NOMO-1 (cell line): ENCODE data around the gene SPN.
"Not testable (repeated sequence)": the region's sequence is repeated elsewhere in the genome, so short reads cannot be mapped to it uniquely, and the experiment has no call there.

Experiments used
- DNase-seq, 2 experiments: peaks; one replicate each; lab custom pipeline; 2025; ENCODE audit not compliant: unreplicated experiment in 2 of 2; lab: John Stamatoyannopoulos, UW

Gene SPN

DNA sequence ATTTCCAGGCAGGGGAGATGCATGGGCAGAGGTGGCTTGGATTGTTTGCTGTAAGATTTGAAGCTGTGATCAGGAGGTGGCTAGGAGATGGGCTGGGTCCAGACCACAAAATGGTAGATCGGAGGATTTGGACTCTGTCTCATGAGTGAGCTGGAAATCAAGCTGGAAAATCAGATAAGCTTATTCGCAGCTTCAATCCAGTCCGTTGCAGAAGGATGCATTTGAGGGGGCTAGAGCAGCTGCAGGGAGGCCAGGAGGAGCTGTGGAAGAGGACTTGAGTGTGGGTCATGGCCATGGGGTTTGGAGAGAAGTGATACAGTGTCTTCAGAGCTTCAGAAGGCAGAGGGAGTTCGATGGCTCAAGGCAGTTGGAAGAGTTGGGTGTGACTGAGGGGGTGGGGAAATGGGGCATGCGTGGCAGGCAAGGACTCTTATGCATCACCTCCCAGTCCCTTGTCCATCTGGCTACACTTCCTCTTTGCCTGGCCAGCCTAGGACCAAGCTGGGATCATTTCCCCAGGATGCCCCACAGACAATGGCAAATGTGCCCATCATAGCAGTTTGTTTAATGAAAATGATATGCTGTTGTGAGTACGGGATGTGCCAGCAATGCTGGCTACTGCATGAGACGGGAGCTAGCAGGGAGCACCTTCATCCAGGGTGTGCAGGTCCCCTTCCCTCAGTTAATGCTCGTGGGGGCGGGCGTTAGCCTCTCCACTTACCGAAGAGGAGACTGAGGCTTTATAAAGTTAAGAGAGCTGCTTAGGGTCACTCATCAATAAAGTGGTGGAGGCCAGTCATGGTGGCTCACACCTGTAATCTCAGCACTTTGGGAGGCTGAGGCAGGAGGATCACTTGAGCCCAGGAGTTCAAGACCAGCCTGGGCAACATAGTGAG, 36.5 kb downstream of the SPN start:
- no peak for DNase-seq

DNA sequence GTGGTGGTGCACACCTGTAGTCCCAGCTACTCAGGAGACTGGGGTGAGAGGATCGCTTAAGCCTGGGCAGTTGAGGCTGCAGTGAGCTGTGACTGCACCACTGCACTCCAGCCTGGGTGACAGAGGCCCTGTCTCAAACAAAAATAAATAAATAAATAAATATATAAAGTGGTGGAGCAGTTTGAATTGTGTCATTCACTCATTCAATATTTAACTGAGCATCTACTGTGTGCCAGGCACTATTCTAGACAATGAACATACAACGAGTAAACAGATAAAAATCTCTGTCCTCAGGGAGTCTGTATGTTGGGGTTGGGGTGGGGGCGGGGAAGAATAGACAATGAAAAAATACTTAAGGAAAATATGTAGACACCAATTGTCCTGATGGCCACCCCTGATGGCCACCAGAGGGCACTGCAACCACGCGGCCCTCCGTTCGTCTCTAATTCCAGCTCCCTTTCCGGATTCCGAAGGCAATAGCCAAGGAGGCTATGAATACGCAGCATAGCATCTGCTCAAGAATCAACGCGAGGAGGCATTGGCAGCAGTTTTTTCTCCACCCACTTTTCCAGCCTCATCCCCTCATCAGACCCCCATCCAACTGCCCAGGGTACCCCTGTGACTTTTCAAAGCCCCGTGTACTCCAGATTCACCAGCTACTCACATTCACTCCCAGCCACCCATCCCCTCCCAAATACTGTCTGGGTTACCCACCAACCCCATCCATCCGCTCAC, 37.4 kb downstream of the SPN start:
- DNase-seq, result peak; percentile 75

DNA sequence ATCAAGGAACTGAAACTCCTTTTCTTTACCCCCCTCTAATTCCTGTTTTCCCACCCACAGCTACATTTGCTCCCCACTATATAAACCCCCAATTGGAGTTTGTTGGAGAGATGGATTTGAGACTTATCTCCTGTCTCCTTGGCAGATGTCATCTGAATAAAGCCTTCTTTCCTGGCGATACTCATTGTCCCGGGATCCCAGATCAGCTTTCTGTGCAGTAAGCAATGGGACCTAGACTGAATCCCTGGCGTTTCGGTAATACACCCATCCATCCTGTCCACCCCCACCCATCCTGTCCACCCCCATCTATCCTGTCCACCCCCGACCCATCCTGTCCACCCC, 38.1 kb downstream of the SPN start:
- DNase-seq, result no peak

DNA sequence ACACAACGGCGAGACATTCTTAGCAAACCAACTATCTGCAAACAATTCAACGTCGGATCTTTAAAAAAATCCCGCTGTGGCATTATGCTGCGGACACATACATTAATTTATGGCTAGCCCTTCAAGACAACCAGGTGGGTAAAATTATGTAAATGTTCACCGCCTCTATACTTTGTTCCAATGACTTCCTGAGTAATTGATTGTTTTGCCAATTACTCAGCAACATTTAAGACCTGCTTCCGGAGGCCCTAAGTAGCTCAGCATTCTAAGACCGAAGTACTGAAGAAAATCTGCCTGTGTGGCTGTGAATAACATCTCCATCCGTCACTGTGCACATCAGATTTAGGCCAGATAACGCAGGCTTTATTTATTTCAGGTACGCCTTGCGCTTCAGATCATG, 39.2 kb downstream of the SPN start:
- peak in 1 of 2 experiments; percentile 14 for DNase-seq

DNA sequence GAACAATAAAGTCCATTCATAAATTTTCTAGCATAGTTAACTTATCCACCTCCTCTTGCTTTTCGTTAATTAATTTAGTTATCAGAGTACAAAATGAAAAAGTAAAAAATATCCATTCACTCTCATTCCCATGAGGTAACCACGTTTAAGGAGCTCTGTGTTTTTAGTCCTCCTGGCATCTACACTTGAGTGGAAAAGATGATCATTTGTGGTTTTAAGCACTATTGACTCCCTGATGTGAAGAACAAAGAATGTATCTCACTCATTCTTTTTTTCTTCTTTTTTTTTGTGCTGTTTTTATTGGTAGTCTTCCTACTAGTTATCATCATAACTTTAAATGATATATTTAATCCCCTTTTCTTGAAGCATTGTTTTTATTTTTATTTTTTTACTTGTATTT, 42.0 kb downstream of the SPN start:
- no peak for DNase-seq

DNA sequence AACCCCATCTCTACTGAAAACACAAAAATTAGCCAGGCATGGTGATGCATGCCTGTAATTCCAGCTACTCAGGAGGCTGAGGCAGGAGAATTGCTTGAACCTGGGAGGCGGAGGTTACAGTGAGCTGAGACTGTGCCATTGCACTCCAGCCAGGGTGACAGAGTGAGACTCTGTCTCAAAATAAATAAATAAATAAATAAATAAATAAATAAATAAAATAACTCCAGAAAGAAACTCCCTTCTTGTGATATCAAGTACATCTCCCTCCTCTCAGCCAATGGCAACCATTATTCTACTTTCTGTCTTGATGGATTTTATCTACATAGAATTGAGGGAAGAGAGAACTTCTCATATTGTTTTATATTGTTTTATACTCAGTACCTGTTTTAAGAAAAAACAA, 44.1 kb downstream of the SPN start:
- DNase-seq, result not testable (repeated sequence)

DNA sequence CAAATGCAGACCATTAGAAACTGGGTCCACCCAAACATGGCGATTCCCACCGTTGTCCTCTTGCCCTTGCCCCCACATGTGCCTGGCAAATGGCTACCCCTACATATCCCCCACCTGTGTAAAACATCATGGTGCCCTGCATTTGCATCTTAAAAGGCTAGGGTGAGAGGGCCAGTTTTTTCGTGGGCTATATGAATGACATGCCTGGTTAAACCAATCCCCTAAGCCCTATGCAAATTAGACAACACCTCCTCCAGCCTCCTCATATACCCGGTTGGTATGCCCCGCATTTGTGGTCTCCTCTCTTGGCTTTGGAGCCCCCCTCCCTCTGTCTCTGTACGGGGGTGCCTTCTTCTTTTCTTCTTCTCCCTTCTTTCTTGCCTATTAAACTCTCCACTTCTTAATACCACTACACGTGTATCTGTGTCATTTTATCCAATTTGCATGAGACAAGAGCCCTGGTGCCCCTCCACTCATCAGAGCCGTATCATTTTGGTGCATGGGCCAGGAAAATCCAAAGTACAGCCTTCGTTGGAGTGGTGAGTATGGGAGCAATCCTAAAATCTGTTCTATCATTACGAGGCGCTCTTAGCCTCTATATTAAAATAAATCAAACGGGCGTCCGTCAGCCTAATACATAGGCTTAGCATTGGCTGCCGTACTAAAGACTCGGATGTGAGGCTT, 46.0 kb downstream of the SPN start:
- no peak for DNase-seq

DNA sequence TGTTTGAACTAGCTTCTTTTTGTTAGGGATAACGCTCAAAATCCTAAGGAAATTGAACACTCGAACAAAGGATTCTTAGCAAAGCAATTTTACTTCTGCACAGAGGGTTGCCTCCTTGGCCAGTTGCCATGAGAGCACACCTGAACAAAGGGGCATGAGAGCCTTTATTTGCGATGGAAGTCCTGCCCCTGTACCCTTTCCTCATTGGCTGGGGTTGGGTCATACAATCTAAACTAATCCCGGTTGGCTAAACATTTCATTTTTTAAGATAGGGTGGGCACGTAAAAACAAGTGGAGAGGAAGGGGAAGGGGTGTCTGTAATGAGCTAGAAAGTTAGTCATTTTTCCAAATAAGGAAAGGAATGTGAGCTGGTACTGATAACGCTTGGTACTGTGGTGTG, 46.6 kb downstream of the SPN start:
- DNase-seq, result not testable (repeated sequence)

DNA sequence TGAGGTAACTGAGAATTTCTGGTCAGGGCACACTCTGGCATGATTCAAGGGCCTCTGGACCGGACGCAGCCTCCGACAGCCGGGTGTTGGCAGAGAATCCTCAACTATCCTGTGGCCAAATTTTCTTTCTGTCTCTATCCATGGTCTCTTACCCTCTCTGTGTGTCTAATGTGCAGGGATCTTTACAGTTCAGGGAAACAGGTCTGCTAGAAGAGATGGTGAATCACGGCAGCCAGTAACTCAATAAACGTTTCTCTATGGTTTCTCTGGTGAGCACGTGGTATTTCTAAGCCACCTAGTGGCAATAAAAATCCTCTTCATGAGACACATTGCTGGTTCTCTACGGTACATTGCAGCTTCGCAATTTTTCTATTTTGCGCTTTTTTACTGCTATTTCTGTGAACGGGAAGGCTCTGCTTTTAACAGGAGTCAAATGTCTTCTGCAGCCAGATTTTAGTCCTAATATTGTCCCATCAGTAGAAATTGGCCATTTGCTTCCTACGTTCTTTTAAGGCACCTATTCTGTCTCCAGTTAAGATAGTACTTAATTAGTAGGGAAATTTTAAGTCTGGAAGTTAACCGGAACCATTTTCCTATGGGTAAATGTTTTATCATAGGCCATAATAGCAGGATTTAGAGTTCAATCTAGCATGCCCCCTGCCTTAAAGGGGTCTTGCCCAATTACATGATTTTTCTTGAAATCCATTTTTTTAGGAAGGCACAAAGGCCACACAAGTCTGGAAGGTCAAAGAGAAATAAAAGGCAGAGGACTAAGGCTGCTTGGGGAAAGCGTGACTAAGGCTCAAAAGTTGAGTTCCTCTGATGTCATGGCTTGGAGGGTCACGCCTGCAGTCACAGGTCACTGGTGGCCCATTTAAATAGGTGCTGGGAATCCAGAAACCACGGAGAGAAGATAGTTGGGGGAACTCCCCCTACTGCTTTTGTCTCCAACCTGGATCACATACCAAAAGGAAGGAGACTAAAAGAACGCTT, 47.5 kb downstream of the SPN start:
- peak; percentile 34 to 80 for DNase-seq

DNA sequence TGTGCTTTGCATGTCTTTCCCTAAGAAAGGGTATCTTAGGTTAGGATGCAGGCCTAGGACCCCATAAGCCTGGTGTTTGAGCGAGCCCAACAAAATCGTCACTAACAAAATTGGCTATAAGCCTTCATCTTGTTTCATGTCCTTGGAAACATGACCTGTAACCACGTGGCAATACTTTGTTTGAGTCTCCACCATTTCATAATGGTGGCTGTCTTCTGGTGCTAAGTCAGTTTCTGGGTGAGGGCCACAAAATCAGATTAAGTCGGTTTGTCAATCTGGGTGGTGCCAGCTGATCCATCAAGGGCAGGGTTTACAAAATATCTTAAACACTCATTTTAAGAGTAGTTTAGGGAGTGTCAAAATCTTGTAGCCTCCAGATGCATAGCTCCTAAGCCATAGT, 49.8 kb downstream of the SPN start:
- no peak for DNase-seq

DNA sequence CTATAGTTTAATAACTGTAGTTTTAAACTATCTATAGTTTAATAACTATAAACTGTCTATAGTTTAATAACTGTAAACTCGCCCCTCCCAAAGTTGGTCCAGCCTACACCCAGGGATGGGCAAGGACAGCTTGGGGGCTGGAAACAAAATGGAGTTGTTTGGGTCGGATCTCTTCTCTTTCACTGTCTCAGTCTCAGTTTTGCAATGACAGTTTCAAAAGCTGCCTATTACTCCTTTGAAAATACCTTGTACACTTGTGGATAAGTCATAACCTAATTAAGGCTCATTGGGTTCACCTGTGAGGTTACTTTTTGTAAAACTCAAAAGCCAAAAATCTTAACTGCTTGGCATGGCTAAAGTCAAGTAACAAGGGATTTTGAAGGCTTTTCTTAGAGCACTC, 51.3 kb downstream of the SPN start:
- no peak for DNase-seq

DNA sequence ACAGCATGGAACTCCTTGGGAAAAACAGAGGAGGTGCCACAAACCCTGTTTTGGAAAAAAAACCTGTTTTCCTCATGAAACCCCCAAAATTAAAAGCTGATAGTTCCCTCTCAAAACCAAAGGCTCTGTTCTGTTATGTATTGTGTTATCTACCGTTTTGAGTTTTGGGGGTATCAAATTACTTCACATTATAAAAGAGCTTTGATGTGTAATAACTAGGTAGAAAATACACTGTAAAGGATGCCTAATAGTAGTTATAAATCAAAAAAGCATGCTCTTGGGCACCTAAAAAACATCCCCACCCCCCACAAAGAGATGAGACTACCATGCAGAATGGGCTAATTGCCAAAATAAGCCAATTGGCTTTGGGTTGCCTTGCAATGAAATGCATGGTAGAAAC, 51.9 kb downstream of the SPN start:
- DNase-seq, result no peak

DNA sequence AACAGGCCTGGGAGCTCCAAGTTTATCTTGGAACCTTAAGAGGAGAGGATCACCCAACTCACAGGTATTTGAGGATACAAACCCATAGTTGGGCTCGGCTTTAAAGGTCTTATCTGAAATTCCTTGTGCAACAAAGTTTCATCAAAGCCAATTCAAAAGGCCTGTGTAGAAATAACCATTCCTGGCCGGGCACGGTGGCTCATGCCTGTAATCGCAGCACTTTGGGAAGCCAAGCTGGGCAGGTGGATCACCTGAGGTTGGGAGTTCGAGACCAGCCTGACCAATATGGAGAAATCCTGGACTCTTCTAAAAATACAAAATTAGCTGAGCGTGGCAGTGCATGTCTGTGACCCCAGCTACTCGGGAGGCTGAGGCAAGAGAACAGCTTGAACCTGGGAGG, 54.1 kb downstream of the SPN start:
- DNase-seq, result no peak

DNA sequence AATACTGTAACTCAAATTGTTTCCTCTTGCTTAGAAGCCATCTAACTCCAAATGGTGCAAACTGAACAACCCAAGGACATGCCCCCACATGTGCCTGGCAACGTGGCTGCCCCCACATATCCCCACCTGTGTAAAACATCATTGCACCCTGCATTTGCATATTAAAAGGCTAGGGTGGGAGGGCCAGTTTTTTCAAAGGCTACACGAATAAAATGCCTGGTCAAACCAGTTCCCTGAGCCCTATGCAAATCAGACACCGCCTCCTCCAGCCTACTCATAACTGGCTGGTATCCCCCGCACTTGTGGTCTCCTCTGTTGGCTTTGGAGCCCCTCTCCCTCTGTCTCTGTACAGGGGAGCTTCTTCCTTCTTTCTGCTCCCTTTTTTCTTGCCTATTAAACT, 56.0 kb downstream of the SPN start:
- no peak for DNase-seq
